ENCODE measurements around the gene PDE1C.

Gene PDE1C

GRCh38 chr7:31986878-31987518 is 83.2 kb downstream of the PDE1C start:
- DNase-seq, result no peak

GRCh38 chr7:31982962-31983361 is 87.2 kb downstream of the PDE1C start:
- no peak for DNase-seq

- peak; percentile 24 for DNase-seq
Measured at GRCh38 chr7:31981874-31982390, 88.3 kb downstream of the PDE1C start.

- no peak for DNase-seq
Measured at GRCh38 chr7:31979690-31980330, 90.4 kb downstream of the PDE1C start.

- no peak for DNase-seq
Measured at GRCh38 chr7:31975546-31975945, 94.7 kb downstream of the PDE1C start.

- DNase-seq, result no peak
Measured at GRCh38 chr7:31974351-31974750, 95.9 kb downstream of the PDE1C start.

- no peak for DNase-seq
Measured at GRCh38 chr7:31971049-31971667, 99.0 kb downstream of the PDE1C start.

GRCh38 chr7:31970501-31970900 is 99.7 kb downstream of the PDE1C start:
- no peak for DNase-seq

- DNase-seq, result no peak
Measured at GRCh38 chr7:31963569-31964175, 106.5 kb downstream of the PDE1C start.

GRCh38 chr7:31962246-31962645 is 108.0 kb downstream of the PDE1C start:
- no peak for DNase-seq

GRCh38 chr7:31958226-31958625 is 112.0 kb downstream of the PDE1C start:
- peak; percentile 40 for DNase-seq

- no peak for DNase-seq
Measured at GRCh38 chr7:31957756-31958155, 112.5 kb downstream of the PDE1C start.

GRCh38 chr7:31957090-31957720 is 113.0 kb downstream of the PDE1C start:
- DNase-seq, result no peak

- no peak for DNase-seq
Measured at GRCh38 chr7:31955641-31956040, 114.6 kb downstream of the PDE1C start.

- DNase-seq, result peak; percentile 48
Measured at GRCh38 chr7:31955021-31955420, 115.2 kb downstream of the PDE1C start.

- DNase-seq, result peak; percentile 46
Measured at GRCh38 chr7:31954500-31954899, 115.7 kb downstream of the PDE1C start.

- no peak for DNase-seq
Measured at GRCh38 chr7:31953432-31953831, 116.8 kb downstream of the PDE1C start.

GRCh38 chr7:31950091-31950755 is 120.0 kb downstream of the PDE1C start:
- DNase-seq, result no peak

- peak; percentile 99 for DNase-seq
Measured at GRCh38 chr7:31948029-31948428, 122.2 kb downstream of the PDE1C start.

- DNase-seq, result no peak
Measured at GRCh38 chr7:31940167-31940566, 130.0 kb downstream of the PDE1C start.

- no peak for DNase-seq
Measured at GRCh38 chr7:31939076-31939475, 131.1 kb downstream of the PDE1C start.

- peak; percentile 42 for DNase-seq
Measured at GRCh38 chr7:31938650-31939049, 131.6 kb downstream of the PDE1C start.

- DNase-seq, result no peak
Measured at GRCh38 chr7:31937982-31938381, 132.2 kb downstream of the PDE1C start.

Data from NCI-H226 (cell line).